H1 (cell line): ENCODE results near the gene DENND1A. TPM values are rescaled to one million over a fixed set of nuclear protein-coding genes. Genes with fewer than 3 reads are reported as not detected.

Experiments used
- MAFK ChIP-seq: IDR thresholded peaks from 2 replicates; pipeline ENCODE4 v1.6.1; 2012; ENCODE audit warnings: low read depth, mild to moderate bottlenecking, improper control_type of control experiment, low read length
- polyA plus RNA-seq, 7 experiments: library from polyadenylated mRNA; depleted of rRNA in 3 of 7; stranded (reverse) in 5 of 7; unstranded in 2 of 7; fragments of >200 nt in 5 of 7; fragments of 200-250 nt in 2 of 7; gene quantifications; 1 replicate in 5 of 7; 2 replicates in 1 of 7; 4 replicates in 1 of 7; pipeline versions ENCODE4 v1.2.1 to v1.2.3, GENCODE V29; 2011 to 2013; ENCODE audit warnings: missing spikeins in 2 of 7, mixed read lengths in 2 of 7
- total RNA-seq: library from RNA; stranded (reverse); fragmentation: NEBNext Ultra II Directional; extraction: Animal tissue kit (Norgen Biotek cat#: 25700); gene quantifications from 2 replicates; pipeline ENCODE4 v1.2.1, GENCODE V29; 2021
- TF ChIP-seq, protein P1 (sequence below): fragments of 300-600 bp; sonication (generic); IDR thresholded peaks from 2 replicates; pipeline ENCODE4 v1.7.1; 2012; ENCODE audit warnings: low read length, moderate library complexity, mild to moderate bottlenecking, inconsistent platforms; ENCODE audit not compliant: insufficient replicate concordance

The DENND1A gene
- total and polyA plus RNA-seq, 2 of the 8 experiments (the other 6 are each of a cell fraction or from before 2014, with no cell fraction given) = 24.1 to 26.4 TPM

DNA sequence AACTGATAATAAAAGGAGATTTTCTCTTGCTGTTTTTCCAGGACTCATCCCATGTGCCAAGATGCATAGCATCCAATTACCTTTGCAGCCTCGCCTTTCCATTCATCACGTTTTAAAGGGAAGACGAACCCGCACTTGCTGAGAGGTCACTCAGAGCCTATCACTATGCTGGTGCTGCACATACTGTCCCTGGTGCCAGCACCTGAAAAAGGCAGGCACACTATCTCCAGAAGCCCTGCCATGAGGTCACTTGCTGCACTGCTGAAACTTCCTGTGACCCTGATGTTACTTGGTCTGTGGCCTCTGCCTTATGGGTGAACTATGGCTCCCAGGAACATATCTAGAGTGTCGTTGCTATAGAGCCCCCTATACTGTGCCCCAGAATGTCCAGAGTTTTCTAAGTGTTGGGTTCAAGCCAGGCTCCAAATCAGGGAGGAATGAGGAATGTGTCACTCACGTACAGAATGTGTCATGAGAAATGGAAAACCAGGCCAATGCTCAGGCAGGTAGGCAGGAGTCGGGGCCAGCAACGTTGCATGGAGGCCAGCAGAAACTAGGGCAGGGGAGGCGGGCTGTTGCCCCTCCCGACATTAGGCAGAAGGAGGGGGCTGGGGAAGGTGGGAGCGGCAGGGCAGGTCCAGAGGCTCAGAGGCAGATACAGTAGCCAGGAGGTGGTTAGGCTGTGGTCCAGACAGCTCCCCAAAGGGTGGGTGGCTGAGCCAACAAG lies 311.8 kb downstream of the DENND1A start (continued):
- TF ChIP-seq, protein P1, sequence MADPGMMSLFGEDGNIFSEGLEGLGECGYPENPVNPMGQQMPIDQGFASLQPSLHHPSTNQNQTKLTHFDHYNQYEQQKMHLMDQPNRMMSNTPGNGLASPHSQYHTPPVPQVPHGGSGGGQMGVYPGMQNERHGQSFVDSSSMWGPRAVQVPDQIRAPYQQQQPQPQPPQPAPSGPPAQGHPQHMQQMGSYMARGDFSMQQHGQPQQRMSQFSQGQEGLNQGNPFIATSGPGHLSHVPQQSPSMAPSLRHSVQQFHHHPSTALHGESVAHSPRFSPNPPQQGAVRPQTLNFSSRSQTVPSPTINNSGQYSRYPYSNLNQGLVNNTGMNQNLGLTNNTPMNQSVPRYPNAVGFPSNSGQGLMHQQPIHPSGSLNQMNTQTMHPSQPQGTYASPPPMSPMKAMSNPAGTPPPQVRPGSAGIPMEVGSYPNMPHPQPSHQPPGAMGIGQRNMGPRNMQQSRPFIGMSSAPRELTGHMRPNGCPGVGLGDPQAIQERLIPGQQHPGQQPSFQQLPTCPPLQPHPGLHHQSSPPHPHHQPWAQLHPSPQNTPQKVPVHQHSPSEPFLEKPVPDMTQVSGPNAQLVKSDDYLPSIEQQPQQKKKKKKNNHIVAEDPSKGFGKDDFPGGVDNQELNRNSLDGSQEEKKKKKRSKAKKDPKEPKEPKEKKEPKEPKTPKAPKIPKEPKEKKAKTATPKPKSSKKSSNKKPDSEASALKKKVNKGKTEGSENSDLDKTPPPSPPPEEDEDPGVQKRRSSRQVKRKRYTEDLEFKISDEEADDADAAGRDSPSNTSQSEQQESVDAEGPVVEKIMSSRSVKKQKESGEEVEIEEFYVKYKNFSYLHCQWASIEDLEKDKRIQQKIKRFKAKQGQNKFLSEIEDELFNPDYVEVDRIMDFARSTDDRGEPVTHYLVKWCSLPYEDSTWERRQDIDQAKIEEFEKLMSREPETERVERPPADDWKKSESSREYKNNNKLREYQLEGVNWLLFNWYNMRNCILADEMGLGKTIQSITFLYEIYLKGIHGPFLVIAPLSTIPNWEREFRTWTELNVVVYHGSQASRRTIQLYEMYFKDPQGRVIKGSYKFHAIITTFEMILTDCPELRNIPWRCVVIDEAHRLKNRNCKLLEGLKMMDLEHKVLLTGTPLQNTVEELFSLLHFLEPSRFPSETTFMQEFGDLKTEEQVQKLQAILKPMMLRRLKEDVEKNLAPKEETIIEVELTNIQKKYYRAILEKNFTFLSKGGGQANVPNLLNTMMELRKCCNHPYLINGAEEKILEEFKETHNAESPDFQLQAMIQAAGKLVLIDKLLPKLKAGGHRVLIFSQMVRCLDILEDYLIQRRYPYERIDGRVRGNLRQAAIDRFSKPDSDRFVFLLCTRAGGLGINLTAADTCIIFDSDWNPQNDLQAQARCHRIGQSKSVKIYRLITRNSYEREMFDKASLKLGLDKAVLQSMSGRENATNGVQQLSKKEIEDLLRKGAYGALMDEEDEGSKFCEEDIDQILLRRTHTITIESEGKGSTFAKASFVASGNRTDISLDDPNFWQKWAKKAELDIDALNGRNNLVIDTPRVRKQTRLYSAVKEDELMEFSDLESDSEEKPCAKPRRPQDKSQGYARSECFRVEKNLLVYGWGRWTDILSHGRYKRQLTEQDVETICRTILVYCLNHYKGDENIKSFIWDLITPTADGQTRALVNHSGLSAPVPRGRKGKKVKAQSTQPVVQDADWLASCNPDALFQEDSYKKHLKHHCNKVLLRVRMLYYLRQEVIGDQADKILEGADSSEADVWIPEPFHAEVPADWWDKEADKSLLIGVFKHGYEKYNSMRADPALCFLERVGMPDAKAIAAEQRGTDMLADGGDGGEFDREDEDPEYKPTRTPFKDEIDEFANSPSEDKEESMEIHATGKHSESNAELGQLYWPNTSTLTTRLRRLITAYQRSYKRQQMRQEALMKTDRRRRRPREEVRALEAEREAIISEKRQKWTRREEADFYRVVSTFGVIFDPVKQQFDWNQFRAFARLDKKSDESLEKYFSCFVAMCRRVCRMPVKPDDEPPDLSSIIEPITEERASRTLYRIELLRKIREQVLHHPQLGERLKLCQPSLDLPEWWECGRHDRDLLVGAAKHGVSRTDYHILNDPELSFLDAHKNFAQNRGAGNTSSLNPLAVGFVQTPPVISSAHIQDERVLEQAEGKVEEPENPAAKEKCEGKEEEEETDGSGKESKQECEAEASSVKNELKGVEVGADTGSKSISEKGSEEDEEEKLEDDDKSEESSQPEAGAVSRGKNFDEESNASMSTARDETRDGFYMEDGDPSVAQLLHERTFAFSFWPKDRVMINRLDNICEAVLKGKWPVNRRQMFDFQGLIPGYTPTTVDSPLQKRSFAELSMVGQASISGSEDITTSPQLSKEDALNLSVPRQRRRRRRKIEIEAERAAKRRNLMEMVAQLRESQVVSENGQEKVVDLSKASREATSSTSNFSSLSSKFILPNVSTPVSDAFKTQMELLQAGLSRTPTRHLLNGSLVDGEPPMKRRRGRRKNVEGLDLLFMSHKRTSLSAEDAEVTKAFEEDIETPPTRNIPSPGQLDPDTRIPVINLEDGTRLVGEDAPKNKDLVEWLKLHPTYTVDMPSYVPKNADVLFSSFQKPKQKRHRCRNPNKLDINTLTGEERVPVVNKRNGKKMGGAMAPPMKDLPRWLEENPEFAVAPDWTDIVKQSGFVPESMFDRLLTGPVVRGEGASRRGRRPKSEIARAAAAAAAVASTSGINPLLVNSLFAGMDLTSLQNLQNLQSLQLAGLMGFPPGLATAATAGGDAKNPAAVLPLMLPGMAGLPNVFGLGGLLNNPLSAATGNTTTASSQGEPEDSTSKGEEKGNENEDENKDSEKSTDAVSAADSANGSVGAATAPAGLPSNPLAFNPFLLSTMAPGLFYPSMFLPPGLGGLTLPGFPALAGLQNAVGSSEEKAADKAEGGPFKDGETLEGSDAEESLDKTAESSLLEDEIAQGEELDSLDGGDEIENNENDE = no peak
- TF ChIP-seq MAFK = no peak
